GM12878 (cell line): ENCODE data around the gene SFT2D1.

Source experiments
- BHLHE40 ChIP-seq, 2 experiments: fragments of 450-650 bp in 1 of 2; IDR thresholded peaks; 2 replicates each; pipeline ENCODE4 v1.6.1; 2011 to 2017; ENCODE audit warnings: low read depth in 2 of 2, borderline replicate concordance in 1 of 2, improper control_type of control experiment in 1 of 2, low read length in 1 of 2, mild to moderate bottlenecking in 1 of 2
- CHD1 ChIP-seq: IDR thresholded peaks from 2 replicates; pipeline ENCODE4 v1.6.1; 2012; ENCODE audit warnings: low read depth, low read length, improper control_type of control experiment
- EZH2 ChIP-seq: IDR thresholded peaks from 2 replicates; pipeline ENCODE4 v1.6.1; 2012; ENCODE audit warnings: low read depth, mild to moderate bottlenecking, control low read depth, inconsistent platforms, low read length, borderline replicate concordance; ENCODE audit not compliant: control insufficient read depth
- KDM1A ChIP-seq: fragments of 200-600 bp; sonication (generic); IDR thresholded peaks from 2 replicates; pipeline ENCODE4 v1.6.1; 2016; ENCODE audit warnings: borderline replicate concordance
- MTA3 ChIP-seq: IDR thresholded peaks from 2 replicates; pipeline ENCODE4 v1.6.1; 2012; ENCODE audit warnings: low read length, inconsistent platforms, borderline replicate concordance
- POLR2A ChIP-seq: IDR thresholded peaks from 2 replicates; pipeline ENCODE4 v1.6.1; 2011; ENCODE audit warnings: low read depth, mild to moderate bottlenecking, low read length
- SP1 ChIP-seq: IDR thresholded peaks from one replicate; pipeline ENCODE4 v1.6.1; 2011; ENCODE audit warnings: low read depth, low read length
- STAT1 ChIP-seq: fragments of 450-650 bp; conservative IDR thresholded peaks from 2 replicates; pipeline ENCODE4 v1.6.1; 2014; ENCODE audit warnings: antibody characterized with exemption, mild to moderate bottlenecking
- TF ChIP-seq, protein P1 (sequence below), 3 experiments: IDR thresholded peaks in 2 of 3; conservative IDR thresholded peaks in 1 of 3; 2 replicates each; pipeline ENCODE4 v1.5.1; 2011; ENCODE audit warnings: low read depth in 3 of 3, low read length in 3 of 3, mild to moderate bottlenecking in 3 of 3, control low read depth in 2 of 3, moderate library complexity in 2 of 3, inconsistent platforms in 1 of 3, mixed read lengths in 1 of 3; ENCODE audit not compliant: control insufficient read depth in 2 of 3, insufficient read depth in 1 of 3; ENCODE audit errors: extremely low read depth in 1 of 3

DNA sequence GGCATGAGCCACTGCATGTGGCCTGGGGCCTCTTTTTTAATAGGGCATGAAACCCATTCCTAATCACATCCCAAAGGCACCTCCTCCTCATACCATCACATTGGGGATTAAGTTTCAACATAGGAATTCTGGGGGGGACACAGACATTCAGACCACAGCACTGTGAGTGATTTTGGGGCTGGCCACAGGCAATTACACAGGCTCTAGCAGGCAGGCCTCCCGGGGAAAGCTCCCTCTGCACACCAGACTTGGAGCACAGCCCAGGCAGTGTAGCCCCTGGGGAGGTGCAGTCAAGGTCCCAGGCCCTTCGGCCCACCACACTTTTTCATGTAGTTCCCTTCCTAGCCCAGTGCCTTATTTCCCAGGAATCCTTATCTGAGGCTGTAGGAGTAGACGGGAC is 5.5 kb downstream of the SFT2D1 start:
- no peak for TF ChIP-seq MTA3
- no peak for TF ChIP-seq SP1
- TF ChIP-seq, protein P1, sequence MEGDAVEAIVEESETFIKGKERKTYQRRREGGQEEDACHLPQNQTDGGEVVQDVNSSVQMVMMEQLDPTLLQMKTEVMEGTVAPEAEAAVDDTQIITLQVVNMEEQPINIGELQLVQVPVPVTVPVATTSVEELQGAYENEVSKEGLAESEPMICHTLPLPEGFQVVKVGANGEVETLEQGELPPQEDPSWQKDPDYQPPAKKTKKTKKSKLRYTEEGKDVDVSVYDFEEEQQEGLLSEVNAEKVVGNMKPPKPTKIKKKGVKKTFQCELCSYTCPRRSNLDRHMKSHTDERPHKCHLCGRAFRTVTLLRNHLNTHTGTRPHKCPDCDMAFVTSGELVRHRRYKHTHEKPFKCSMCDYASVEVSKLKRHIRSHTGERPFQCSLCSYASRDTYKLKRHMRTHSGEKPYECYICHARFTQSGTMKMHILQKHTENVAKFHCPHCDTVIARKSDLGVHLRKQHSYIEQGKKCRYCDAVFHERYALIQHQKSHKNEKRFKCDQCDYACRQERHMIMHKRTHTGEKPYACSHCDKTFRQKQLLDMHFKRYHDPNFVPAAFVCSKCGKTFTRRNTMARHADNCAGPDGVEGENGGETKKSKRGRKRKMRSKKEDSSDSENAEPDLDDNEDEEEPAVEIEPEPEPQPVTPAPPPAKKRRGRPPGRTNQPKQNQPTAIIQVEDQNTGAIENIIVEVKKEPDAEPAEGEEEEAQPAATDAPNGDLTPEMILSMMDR (IDR thresholded peaks at IDR 0.05 in 2 of 3, conservative IDR thresholded peaks at IDR 0.05 in 1 of 3; ENCODE audit: control insufficient read depth in 2 of 3, extremely low read depth in 1 of 3, insufficient read depth in 1 of 3, low read depth in 3 of 3, low read length in 3 of 3): no peak
- no peak for TF ChIP-seq STAT1
- no peak for TF ChIP-seq POLR2A
- TF ChIP-seq EZH2: no peak
- no peak for TF ChIP-seq KDM1A
- TF ChIP-seq CHD1: no peak
- no peak for TF ChIP-seq BHLHE40 (IDR thresholded peaks at IDR 0.05; ENCODE audit: borderline replicate concordance in 1 of 2, low read depth in 2 of 2, low read length in 1 of 2)
